Kasumi-1 (cell line): ENCODE results near the gene CTNS.

ENCODE experiments used
- DNase-seq, 2 experiments: peaks; one replicate each; lab custom pipeline; 2025; lab: John Stamatoyannopoulos, UW

CTNS gene

DNA sequence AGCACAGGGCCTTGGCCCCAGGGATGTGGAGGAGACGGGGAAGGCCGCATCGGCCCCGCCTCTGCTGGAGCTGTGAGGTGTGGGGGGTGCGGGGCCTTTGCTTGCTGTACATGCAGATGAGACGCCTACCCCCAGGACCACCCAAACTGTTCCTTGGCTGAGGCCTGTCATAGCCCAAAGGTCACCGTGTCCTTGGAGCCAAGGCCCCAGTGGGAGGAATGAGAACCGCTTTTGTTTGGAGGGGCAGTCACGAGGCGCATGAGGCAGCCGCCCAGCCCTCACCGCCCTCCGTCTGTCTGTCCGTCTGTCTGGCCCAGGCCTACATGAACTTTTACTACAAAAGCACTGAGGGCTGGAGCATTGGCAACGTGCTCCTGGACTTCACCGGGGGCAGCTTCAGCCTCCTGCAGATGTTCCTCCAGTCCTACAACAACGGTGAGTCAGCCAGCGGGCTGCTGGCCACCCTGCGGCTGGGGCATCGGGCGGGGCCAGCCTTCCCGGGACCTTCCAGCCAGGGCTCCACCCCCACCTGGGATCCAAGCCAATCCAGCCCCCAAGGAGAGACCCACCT, 23.1 kb downstream of the CTNS start:
- DNase-seq, result no peak

GRCh38 chr17:3660311-3660891, 23.8 kb downstream of the CTNS start:
- no peak for DNase-seq

GRCh38 chr17:3663102-3664011, 26.8 kb downstream of the CTNS start:
- DNase-seq, result no peak

DNA sequence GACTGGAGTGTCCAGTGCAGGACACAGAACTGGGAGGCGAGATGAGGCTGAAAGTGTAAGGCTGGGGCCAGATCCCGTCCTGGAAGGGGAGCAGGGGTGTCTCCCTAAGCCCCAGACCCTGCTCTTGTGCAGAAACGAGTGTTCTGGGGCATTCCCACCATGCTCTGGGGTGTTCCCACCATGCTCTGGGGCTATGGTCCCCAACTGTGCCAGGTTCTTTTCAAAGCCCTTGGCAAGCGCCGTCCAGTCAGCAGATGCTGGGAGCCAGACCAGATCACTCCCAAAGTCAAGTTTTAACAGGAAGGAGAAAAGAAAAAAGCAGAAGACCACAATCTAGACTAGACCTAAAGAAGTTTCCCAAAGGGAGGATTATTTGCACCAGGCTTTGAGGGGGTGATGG, 29.3 kb downstream of the CTNS start:
- DNase-seq, result no peak

DNA sequence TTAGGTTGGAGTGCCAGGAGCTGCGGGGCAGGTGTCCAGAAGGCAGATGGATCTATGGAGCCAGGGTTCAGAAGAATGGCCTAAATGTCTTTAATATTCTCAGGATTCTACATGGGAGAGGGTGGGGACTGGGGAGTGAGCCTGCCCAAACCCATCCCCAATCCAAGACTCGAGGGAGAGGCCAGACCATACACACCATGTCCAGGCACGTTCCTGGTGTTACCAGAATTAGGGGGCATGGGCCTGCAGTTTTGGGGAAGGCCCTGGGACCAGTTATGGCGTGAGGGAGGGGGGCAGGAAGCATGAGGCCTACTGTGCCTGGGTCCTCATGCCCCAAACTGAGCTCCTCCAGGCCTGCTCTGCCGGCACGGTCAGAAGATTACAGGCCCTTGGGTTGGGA, 30.0 kb downstream of the CTNS start:
- DNase-seq, result no peak

- DNase-seq, result no peak
Measured at GRCh38 chr17:3667366-3668278, 31.1 kb downstream of the CTNS start.

DNA sequence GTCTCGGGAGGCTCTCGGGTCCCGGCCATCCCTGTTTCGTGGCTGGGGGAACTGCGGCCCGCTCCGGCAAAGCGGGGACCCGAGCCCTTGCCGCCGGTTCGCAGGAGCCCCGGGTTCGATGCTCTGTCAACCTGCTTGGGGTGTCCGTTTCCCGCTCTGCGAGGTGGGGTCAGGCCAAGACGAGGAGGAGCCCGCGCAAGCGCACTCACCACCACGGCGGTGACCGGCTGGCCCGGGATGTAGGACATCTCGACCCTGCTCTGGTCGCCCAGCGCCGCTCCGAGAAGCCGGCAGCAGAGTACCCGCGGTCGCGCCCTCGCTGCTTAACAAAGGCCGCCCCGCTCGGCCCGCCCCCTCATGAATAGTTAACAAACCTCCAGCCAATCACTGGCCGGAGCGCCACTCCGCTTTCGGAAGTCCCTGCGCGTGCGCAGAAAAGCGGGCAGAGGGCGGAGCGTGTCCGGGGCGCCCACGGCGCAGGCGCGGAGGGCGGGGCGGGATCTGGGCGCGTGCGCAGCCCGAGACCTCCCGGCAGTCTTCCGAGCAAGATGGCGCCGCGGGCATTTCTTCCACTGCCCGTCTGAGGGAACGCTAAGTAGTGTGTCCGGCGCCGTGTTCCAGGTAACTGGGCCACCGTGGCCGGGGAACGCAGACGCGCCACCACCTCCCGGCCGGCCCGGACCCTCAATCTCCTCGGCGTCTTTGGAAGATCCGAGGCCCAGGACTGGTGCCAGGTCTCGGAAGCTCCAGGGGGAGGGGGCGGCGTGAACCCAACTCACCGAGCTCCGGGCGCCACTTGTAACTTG, 31.9 kb downstream of the CTNS start, which contains the start of the genes EMC6 and TAX1BP3:
Gene EMC6 (plus strand): TSS at position 534 of the 806 bp plus-strand sequence. CDS start 335 bp downstream, outside the sequence.
Gene TAX1BP3 (minus strand): TSS at position 300 of the 806 bp plus-strand sequence. CDS start 52 bp downstream, at position 248.
- peak; percentile 77 to 83 for DNase-seq

DNA sequence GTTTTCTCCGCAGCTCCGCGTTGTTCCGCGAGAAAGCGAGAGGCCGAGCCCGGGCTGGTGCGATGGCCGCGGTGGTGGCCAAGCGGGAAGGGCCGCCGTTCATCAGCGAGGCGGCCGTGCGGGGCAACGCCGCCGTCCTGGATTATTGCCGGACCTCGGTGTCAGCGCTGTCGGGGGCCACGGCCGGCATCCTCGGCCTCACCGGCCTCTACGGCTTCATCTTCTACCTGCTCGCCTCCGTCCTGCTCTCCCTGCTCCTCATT, 32.5 kb downstream of the CTNS start:
- DNase-seq, result no peak

- DNase-seq, result no peak
Measured at GRCh38 chr17:3669548-3669947, 33.0 kb downstream of the CTNS start.

DNA sequence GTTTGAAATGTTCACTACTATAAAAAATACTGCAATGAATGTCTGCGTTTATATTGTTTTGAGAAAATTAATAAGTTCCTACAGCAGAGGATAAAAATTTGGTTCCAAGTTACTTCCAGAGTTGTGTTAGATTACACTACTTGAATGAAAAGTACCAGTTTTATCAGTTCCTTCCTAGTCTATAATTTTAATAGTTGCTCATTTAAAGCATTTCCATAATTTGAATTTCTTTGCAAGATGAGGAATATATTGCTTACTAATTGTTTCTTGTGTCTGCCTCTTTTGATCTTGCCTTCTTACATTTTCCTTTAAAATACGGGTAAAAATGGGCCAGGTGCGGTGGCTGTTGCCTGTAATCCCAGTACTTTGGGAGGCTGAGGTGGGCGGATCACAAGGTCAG, 36.0 kb downstream of the CTNS start:
- DNase-seq, result no peak

DNA sequence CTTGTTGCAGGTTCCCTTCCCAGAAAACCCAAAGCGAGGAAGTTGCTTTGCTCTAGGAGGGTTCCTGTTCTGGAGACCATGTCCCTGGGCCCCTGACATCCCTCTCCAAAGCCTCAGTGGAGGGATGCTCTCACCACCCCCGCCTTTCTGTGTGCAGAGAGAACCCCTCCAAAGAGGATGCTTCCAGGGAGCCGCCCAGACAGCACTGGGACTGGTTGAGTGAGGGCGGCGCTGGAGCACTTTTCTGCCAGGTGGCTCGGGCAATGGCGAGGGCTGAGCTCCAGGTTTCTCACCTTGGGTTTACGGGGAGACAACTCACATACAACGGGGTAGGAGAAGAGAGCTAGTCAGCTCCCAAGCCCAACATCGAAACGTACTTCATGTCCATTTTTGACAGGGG, 39.3 kb downstream of the CTNS start:
- DNase-seq, result no peak

- DNase-seq, result no peak
Measured at GRCh38 chr17:3678095-3678820, 41.7 kb downstream of the CTNS start.

- DNase-seq, result no peak
Measured at GRCh38 chr17:3678821-3679530, 42.4 kb downstream of the CTNS start.

DNA sequence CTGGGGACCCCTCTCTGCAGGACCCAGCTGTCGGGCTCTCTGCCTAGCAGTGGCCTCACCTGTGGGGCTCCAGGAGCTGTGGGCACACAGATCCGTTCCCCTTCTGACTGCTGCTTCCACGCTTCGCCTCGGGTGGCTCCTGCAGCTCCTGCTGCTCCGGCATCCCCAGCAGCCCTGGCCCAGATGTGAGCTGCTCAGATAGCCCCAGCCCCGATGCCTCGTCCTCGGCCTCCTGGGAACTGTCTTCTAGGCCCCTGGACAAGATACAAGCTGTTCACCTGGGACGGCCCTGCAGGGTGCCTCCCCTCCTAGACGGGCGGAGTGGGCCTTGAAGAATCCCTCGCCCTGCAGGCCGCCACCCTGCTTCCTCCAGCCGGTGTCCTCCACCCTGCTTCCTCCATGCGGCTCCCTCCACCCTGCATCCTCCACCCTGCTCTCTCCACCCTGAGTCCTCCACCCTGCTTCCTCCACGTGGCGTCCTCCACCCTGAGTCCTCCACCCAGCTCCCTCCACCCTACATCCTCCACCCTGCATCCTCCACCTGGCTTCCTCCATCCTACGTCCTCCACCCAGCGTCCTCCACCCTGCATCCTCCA, 43.1 kb downstream of the CTNS start:
- DNase-seq, result no peak

- DNase-seq, result no peak
Measured at GRCh38 chr17:3681057-3681456, 44.5 kb downstream of the CTNS start.

DNA sequence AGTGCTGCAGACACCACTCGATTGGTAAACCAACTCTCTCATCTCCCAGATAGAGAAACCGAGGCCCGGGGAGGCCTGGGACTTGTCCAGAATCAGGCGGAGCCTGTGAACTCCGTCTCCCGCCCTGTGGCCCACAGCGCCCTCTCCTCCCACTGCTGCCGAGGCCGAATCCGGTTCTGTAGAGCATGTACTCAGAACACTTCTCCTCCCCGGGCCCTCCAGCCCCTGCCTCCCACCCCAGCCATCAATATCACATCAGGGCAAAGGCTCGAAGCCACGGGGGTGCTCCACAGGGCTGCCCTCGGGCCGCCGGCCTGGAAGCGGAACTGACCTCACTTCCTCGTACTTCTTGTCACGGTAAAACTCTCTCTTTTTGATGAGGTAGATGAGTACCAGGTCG, 45.0 kb downstream of the CTNS start:
- no peak for DNase-seq

GRCh38 chr17:3682033-3682432, 45.5 kb downstream of the CTNS start:
- DNase-seq, result no peak

DNA sequence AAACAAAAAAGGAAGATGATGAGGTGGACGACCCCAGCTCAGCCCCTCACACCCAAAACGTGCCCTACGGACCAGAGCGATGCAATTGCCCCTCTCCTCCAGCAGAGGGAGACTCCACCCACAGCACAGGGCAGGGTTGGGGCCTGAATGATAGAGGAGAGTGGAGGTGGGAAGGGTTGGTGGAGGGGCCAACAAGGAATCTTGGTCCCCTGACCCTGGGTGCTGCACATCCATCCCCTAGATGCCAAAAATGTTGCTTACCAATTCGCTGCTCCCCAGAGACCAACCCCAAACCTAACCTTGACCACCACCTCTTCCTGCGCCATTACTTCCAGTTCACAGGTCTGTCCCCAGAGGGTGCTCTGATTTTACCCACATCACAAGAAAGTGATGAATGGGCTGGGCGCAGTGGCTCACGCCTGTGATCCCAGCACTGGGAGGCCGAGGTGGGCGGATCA, 46.5 kb downstream of the CTNS start:
- peak; percentile 12 to 33 for DNase-seq

- DNase-seq, result no peak
Measured at GRCh38 chr17:3685174-3685573, 48.6 kb downstream of the CTNS start.
